Measurements from ENCODE around the gene CTCF.

The CTCF gene

DNA sequence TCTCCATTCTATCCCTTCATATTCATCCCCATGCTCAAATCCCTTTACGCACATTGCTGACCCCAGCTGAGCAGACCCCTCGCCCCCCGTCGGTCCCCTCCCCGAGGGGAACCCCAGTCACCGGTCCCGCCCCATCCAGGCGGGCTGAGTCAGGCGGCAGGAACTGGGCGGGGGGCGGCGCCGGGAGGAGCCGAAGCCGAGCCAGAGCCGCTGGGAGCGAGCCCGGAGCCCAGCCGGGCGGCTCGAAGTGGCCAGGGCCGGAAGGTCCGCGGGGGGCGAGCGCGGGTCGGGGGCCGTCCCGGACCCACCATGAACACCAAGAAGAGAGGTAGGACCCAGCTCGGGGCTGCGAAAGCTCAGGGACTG lies 25.1 kb upstream of the CTCF start:
- DNase-seq: peak; percentile 16

DNA sequence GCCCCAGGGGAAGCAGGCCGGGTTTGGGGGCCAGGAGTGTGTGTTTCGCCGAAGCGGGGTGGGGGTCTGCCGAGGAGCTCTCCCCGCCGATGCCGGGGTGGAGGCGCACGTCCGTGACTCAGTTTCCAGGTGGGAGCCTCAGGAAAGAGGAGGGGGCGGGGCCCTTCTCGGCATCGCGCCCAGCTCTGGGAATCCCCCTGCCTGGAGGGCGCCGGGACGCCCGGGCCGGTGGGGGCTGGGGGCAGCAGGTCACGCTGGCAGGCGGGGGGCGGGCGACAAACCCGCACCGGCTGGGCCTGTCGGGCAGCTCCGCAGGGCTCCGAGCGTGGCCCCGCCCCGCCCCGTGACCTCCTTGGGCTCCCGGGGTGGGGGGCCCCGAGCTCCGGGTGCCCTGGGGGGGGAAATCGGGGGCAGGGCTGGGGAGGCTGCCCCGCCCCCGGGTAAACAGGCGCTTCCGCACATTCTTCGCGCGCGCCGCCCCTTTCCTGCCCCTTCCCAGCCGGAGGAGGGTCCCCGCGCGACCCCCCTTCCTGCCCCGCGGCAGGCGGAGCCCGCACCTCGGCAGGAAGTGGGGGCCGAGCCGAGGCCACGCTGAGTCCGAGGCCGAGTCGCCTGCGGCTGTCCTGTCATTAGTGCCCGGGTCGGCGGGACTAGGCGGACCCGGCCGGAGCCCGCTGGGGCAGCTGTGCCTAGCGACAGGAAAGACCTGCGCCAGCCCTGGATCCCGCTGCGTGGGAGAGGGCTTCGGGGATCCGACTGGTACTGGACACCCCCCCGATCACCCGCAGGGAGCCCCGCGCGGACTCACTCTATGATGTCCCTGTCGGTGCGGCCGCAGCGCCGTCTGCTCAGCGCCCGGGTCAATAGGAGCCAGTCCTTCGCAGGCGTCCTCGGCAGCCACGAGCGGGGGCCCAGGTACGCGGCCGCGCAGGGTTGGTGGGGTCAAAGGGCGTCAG lies 24.4 kb upstream of the CTCF start:
- no peak for DNase-seq

DNA sequence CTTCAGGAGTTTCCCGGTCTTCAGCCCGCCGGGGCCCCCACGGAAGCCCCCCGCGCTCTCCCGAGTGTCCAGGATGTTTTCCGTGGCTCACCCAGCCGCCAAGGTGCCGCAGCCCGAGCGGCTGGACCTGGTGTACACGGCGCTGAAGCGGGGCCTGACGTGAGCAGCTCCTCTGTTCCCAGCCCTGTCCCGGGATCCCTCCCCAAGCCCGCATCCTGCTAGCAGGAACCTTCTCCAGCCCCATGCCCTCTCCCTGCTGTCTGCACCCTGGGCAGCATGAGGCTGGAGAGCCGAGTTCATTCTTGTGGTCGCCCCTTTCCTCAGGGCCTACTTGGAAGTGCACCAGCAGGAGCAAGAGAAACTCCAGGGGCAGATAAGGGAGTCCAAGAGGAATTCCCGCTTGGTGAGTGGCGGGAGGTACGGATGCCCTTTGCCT lies 23.6 kb upstream of the CTCF start:
- no peak for DNase-seq

DNA sequence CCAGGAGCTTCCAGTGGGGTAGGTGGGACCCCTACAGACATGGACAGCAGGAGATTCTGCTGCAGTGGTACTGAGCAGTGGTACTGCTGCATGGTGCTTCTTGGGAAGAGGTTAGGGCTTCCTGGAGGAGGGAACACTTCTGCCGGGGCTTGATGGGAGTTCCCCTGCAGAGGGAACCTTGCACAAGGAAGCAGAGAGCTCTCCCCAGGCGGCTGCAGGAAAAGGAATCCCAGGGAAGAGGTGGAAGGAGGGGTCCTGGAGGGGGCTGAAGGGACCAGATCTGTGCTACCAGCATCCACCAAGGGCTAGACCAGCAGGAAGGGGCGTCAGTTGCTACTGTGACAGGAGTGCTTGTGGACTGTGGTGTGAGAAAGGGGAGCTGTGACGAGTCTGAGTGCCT lies 23.1 kb upstream of the CTCF start:
- DNase-seq: no peak

DNA sequence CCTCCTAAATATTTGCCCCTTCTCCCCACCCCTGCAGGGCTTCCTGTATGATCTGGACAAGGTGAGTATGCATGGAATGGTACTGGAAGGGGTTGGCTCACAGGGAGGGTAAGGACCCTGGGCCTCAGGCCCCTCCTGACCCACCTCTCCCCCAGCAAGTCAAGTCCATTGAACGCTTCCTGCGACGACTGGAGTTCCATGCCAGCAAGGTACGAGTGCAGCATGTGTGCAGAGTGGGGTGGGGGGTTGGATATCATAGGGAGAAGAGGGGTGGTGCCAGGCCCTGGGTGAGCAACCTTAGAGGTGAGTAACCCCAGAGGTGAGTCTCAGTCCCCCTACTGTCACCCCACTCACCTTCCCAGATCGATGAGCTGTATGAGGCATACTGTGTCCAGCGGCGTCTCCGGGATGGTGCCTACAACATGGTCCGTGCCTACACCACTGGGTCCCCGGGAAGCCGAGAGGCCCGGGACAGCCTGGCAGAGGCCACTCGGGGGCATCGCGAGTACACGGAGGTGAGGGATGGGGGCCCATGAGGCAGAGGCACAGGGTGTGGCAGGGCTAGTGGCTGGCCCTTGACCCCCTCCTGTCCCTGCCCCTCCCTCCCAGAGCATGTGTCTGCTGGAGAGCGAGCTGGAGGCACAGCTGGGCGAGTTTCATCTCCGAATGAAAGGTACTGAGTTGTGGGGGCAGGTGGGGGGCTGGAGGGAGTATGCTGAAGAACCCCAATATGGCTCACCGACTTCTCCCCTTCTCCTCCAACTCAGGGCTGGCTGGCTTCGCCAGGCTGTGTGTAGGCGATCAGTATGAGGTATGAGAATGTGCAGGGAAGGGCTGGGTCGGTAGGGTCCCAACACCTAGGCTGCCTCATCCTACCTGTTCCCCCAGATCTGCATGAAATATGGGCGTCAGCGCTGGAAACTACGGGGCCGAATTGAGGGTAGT lies 22.4 kb upstream of the CTCF start:
- DNase-seq: no peak

DNA sequence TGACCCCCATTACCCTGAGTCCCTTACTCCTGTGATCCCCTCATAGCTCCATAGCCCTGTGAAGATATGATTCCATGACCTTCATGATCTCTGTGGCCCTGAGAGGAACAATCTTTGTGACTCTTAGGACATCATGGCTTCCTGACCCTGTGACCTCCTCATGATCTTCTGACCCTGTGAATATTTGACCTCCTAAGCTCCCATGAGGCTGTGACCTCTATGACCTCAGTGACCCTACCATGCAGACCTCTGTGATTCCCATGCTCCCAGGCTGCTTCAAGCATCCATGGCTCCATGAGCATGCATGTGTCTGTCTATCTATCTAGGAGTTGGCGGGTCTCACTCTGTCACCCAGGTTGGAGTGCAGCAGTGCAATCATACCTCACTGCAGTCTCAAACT lies 21.6 kb upstream of the CTCF start:
- no peak for DNase-seq

DNA sequence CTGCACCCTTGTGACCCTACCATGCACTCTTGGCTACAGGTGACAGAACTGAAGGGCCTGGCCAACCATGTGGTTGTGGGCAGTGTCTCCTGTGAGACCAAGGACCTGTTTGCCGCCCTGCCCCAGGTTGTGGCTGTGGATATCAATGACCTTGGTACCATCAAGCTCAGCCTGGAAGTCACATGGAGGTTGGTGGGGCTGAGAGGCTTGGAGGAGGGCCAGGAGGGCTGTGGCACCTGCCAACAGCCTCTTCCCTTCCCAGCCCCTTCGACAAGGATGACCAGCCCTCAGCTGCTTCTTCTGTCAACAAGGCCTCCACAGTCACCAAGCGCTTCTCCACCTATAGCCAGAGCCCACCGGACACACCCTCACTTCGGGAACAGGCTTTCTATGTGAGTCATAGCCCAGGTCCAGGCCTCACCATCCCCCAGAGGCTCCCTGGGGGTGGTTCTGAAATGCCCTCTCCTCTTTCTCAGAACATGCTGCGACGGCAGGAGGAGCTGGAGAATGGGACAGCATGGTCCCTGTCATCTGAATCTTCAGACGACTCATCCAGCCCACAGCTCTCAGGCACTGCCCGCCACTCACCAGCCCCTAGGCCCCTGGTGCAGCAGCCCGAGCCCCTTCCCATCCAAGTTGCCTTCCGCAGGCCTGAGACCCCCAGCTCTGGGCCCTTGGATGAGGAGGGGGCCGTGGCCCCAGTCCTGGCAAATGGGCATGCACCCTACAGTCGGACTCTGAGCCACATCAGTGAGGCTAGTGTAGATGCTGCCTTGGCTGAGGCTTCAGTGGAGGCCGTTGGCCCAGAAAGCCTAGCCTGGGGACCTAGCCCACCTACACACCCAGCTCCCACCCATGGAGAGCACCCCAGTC lies 20.7 kb upstream of the CTCF start:
- no peak for DNase-seq

DNA sequence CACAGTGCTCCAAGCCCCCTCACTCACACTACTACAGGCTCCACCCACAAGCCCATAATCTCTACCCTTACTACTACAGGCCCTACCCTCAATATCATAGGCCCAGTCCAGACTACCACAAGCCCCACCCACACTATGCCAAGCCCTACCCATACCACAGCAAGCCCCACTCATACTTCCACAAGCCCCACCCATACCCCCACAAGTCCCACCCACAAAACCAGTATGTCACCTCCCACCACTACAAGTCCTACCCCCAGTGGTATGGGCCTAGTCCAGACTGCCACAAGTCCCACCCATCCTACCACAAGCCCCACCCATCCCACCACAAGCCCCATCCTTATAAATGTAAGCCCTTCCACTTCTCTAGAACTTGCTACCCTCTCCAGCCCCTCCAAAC lies 19.9 kb upstream of the CTCF start:
- peak; percentile 48 for DNase-seq

DNA sequence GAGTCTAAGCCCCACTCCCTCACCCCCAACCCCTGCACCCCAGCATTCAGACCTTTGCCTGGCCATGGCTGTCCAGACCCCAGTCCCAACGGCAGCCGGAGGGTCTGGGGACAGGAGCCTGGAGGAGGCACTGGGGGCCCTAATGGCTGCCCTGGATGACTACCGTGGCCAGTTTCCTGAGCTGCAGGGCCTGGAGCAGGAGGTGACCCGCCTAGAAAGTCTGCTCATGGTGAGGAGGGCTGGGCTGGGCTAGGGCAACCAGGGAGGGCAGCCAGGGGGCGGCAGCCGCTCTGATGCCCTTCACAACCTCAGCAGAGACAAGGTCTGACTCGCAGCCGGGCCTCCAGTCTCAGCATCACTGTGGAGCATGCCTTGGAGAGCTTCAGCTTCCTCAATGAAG lies 19.3 kb upstream of the CTCF start:
- no peak for DNase-seq

DNA sequence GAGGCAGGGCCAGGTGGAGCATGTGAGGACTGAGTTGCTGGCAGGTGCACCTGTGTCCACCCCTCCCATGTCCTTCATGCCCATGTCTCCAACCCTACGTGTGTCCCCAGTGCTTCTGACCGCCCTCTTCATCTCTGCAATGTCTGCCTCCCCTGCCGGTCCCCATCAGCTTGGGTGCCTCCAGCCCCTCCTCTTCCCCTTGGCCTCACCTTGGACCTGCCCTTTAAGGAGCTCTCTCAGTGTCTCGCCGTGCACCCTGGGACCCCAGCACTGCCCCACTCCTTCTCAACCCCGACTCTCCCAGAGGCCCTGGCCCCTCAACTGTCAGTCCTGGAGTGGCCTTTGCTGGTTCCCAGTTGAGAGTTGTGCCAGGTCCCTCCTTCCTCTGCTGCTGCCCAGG lies 18.7 kb upstream of the CTCF start:
- DNase-seq: no peak

DNA sequence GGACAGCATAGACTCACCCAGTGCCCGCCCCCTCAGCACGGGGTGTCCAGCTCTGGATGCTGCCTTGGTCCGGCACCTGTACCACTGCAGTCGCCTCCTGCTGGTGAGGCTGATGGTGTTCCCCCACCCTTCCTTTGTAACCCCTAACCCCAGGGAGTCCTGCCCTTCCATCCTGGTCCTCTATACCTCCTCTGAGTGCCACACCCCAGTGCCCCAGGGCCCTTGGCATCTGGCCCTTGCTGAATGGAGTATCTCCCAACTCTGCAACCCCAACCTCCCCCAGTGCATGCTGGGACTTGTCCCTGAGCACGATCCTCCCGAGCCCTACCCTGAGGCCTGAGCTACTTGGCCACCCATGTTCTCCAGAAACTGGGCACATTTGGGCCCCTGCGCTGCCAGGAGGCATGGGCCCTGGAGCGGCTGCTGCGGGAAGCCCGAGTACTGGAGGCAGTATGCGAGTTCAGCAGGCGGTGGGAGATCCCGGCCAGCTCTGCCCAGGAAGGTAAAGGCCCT lies 17.9 kb upstream of the CTCF start:
- no peak for DNase-seq

DNA sequence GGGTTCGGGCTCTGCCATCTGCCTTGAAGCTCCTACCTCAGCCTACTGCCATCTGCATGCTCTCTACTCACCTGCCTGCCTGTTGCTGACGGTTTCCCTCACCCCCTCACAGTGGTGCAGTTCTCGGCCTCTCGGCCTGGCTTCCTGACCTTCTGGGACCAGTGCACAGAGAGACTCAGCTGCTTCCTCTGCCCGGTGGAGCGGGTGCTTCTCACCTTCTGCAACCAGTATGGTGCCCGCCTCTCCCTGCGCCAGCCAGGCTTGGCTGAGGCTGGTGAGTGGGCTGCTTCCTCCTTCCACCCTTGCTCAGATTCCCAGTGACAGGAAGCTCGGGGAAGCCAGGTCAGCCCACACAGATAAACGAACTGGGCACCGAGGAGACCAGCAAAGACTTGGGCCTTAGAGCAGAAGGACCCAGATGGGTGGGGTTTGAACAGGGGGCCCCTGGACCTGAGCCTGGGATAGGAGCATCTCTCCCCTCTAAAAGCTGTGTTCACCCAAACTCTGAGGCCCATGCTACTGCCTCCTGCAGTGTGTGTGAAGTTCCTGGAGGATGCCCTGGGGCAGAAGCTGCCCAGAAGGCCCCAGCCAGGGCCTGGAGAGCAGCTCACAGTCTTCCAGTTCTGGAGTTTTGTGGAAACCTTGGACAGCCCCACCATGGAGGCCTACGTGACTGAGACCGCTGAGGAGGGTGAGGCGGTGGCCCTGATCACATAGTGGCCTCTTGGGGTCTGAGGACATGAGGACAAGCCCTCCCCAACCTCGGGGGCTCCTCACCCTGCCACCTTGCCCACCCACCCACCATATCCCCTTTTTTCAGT lies 17.3 kb upstream of the CTCF start:
- no peak for DNase-seq

DNA sequence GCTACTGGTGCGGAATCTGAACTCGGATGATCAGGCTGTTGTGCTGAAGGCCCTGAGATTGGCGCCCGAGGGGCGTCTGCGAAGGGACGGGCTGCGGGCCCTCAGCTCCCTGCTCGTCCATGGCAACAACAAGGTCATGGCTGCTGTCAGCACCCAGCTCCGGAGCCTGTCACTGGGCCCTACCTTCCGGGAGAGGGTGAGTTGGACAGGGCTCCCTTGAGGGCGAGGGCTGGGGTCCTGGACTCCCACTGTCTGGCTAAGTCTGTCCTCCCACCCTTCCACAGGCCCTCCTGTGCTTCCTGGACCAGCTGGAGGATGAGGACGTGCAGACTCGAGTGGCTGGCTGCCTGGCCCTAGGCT lies 16.7 kb upstream of the CTCF start:
- DNase-seq: no peak

DNA sequence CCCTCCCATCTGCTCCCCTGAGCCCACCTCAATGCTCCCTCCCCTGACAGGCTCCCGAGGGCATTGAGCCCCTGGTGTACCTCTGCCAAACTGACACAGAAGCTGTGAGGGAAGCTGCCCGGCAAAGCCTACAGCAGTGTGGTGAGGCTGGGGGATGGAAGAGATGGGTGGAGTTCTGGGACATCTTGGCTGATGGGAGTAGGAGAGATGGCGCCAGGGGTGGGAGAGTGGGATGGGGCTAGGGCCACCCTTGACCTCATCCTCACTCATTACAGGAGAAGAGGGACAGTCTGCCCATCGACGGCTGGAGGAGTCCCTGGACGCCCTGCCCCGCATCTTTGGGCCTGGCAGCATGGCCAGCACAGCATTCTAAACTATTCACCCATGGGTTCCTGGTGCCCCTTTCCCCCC lies 16.2 kb upstream of the CTCF start:
- no peak for DNase-seq

DNA sequence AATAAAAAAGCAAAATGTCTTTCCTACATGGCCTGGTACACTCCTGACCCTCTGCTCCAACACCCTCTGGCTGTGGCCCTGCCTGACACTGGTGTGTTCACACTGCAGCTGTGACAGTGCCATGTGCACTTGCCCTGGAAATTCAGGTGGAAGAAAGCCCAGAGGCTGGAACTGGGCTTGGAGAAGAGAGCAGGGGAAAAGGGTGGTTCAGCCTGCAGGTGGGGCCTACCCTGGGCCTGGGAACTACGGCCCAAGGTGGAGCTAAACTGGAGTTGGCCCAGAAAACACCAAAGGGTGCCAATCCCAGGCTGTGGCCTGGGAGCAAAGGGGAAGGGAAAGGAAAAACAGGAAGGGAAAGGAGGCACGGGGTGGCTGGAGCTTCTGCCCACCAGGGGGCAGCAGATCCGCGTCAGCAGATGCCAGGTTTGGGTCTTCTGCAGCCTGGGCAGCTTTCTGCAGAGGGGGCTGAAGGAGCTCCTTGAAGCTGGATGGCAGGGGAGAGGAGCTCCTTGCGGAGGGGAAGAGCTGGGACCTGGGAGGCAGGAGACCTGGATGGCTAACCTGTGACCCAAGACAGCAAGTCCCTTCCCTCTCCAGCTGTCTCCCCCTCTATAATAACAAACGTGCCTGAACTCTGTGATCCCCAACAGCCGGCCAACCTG lies 15.4 kb upstream of the CTCF start:
- peak; percentile 36 for DNase-seq

DNA sequence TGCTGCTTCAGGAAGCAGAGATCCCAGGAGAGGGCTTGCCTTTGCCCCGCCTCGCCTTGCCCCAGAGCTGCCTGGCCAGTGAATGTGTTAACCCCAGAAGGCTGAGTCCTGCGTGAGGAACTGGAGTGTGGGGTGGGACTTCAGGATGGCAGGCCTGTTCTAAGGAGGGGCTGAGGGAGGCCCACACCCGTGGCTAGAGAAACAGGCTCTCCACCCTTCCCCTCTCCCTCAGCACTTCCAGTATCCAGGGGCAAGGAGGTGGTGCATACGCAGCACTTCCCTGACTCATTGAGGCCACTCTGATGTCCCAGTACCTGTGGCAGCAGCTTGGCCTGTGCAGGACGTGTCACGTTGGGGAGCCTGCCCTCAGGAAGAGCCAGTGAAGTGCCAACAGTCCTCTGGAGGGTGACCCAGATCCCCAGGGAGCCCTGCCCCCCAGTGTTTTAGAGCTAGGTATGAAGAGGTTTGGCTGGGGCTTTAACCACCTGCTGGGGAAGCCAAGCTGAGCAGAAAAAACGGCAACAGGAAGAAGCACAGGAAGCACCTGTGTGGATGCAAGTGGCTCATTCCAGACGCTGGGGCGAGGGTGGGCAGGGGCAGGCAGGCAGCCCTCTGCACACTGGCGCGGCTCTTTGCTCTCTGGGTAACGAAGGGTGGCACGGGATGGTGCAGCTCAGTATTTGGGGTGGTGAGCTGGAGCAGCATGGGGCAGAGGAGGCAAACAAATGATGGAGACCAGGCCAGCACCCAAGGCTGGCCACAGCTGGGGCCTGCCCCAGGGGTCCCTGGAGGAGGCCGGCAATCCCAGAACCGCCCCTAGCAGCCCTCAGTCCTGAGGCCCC lies 14.7 kb upstream of the CTCF start:
- no peak for DNase-seq

DNA sequence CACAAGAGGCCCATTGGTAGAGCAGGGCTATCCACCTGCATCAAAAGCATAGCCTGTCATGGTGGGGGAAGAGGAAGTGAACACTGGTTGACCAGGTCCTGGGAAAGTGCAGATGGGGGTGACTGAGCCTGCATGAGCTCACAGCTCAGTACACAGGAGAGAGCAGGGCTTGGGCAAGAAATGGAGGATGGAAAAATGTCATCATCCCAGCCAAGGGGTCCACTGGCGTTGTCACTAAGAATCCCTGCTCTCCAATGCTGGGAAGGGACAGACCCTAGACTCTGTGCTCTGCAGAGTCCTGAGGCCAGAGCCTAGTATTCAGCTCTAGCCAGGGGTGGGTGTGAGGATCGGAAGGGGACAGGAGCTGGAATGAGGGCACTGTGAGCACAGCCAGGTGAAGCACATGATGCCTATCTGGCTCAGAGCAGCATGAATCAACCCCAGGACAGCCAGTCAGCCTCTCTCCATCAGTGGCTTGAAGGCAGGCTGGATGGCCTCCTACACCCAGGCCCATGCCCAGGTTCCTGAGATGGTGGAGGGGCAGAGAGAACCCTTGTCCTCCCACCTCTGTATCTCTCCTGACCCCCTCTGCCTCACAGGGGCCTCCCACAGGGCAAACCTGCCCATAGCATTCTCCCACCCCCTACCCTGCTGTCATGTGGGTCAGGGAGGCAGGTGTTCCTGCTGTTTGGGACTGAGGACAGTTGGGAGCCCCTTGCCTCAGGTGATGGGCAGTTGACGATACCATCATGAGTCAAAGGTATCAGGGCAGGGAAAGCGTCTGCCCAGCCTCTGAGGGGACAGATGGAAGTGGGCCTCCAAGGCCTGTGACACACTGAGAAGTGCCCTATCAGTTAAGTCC lies 13.8 kb upstream of the CTCF start:
- no peak for DNase-seq

DNA sequence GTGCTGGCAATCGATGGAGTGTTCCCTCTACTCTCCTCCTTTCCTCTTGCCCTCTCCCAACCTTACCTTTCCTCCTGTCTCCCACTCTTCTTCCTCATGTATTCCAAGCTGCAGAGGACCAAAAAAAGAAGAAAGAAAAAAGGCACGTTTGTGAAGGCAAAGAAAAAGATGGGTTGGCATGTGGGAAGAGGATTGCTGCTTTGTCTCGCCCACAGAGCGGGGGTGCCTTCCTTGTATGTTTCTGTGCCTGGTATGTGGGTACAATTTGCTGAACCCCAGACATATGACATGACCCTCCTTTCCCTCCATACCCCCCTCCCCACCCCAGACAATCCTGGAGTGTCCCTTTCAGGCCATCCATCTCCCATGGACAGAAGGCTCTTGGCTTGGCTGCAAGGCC lies 13.1 kb upstream of the CTCF start:
- no peak for DNase-seq

DNA sequence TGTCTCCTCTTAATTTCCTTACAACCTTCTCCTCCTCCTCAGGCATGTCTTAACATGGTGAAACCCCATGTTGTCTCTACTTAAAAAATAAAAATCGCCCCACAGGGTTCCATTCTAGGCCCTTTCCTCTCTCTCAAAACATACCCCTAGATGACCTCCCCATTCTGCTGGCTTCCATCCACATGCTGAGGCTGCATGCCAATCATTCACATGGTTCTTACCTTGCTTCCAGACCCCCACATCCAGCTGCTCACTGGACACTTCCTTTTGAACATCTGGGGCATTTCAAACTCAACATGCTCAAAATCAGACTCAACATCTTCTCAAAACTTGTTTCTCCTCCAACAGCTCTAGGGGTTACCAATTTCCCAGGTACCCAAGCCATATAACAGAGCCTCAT lies 12.4 kb upstream of the CTCF start:
- DNase-seq: no peak

All from kidney glomerular epithelial cell (primary cell).